Lower lobe of right lung (tissue), 2 donors: Measurements from ENCODE around the gene HACL1. TPM values are rescaled to one million over a fixed set of nuclear protein-coding genes. Genes with fewer than 3 reads are reported as not detected.
A peak's percentile ranks its signal among the peaks of the same experiment; 100 is the strongest.

Source experiments
- ATAC-seq, 2 donors: fragments of 200-7000 bp; cut with Tn5 transposase; one replicate each; pipeline ENCODE4 v1.9.1; 2020 to 2022; ENCODE audit warnings: mild to moderate bottlenecking in 2 of 2, moderate library complexity in 2 of 2
- DNase-seq: peaks from one replicate; pipeline ENCODE4 v3.0.0-alpha.2; 2020
- H3K27ac ChIP-seq: fragments of 200-600 bp; one replicate; pipeline ENCODE4 v1.8.0; 2022
- H3K27me3 ChIP-seq: fragments of 200-600 bp; one replicate; pipeline ENCODE4 v1.8.0; 2022; ENCODE audit warnings: low read depth
- H3K36me3 ChIP-seq: fragments of 200-600 bp; one replicate; pipeline ENCODE4 v1.8.0; 2022; ENCODE audit warnings: mild to moderate bottlenecking
- H3K4me1 ChIP-seq: fragments of 200-600 bp; one replicate; pipeline ENCODE4 v1.8.0; 2022
- H3K4me3 ChIP-seq: fragments of 200-600 bp; one replicate; pipeline ENCODE4 v1.8.0; 2022; ENCODE audit warnings: mild to moderate bottlenecking
- H3K9me3 ChIP-seq: fragments of 200-600 bp; one replicate; pipeline ENCODE4 v1.8.0; 2022
- intact Hi-C: fragments of 100-400 bp; cut with DNase I; formaldehyde crosslinking; loops from one replicate; pipeline ENCODE4 v1.11.0; 2022
- total RNA-seq: library from RNA; stranded (reverse); fragmentation: NEBNext Ultra II Directional; extraction: Animal tissue kit (Norgen Biotek cat#: 25700); gene quantifications from one replicate; pipeline ENCODE4 v1.2.1, GENCODE V29; 2021
- TF ChIP-seq, protein P1 (sequence below): fragments of 200-600 bp; IDR thresholded peaks from one replicate; pipeline ENCODE4 v1.8.0; 2022; ENCODE audit warnings: antibody characterized with exemption, mild to moderate bottlenecking
- donor health status: DM: no; HTN: yes; CAD: no; lungs with severe emphysema.

HACL1 gene
- total RNA-seq, 1 donor from 2014 or later, result 21.2 TPM

- H3K36me3 ChIP-seq, result no peaks in the 10 kb centered on the region
- no peak overlapping the region for H3K27ac ChIP-seq
- H3K4me1 ChIP-seq, result peaks cover 28% of the 10 kb centered on the region
- intact Hi-C loops, result no loop called here
- no peak overlapping the region for H3K4me3 ChIP-seq
- no peaks in the 10 kb centered on the region for H3K9me3 ChIP-seq
- TF ChIP-seq, protein P1, sequence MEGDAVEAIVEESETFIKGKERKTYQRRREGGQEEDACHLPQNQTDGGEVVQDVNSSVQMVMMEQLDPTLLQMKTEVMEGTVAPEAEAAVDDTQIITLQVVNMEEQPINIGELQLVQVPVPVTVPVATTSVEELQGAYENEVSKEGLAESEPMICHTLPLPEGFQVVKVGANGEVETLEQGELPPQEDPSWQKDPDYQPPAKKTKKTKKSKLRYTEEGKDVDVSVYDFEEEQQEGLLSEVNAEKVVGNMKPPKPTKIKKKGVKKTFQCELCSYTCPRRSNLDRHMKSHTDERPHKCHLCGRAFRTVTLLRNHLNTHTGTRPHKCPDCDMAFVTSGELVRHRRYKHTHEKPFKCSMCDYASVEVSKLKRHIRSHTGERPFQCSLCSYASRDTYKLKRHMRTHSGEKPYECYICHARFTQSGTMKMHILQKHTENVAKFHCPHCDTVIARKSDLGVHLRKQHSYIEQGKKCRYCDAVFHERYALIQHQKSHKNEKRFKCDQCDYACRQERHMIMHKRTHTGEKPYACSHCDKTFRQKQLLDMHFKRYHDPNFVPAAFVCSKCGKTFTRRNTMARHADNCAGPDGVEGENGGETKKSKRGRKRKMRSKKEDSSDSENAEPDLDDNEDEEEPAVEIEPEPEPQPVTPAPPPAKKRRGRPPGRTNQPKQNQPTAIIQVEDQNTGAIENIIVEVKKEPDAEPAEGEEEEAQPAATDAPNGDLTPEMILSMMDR, result no peak
- no peak for ATAC-seq
- no peak for DNase-seq
- H3K27me3 ChIP-seq, result no peaks in the 10 kb centered on the region
These were observed 30.8 kb upstream of the HACL1 start for GRCh38 chr3:15632212-15632580.

DNA sequence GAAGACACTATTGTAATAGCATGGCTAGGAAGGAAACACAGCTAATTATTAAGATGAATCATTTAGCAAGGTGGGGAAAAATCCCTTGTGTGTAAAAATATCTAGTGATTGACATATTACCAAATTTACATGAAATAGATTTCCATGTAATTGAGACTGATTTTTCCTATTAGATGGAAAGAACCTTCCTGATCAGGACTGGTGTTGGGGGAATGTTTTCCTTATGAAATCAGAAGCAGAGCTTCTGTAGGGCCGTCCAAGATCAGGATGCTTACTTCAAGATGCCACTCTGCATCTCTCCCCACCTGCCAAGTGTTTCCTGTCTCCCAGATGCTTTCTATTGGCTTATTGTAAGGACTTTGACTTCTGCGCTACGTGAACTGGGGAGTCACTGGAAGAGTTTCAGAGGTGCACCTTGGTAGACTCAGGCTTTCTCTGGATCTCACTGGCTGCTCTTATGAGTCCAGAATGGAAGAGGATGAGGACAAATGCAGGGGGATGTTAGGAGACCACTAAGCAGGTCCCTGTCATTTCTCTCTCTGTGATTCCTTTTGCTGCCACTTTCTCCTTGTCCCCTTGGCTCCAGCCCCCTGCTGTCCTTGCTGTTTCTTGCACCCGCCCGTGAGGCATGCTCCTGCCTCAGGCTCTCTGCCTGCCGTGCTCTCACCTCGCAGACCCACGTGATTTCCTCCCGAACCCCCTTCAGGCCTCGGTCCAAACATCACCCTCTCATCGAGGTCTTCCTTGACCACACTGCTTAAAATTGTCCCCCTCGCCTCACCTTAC, 30.2 kb upstream of the HACL1 start:
- no peak for DNase-seq
- H3K4me1 ChIP-seq, result peaks cover 23% of the 10 kb centered on the region
- no peak overlapping the region for H3K4me3 ChIP-seq
- no peaks in the 10 kb centered on the region for H3K36me3 ChIP-seq
- no peak for ATAC-seq
- no peak overlapping the region for H3K27ac ChIP-seq
- H3K27me3 ChIP-seq, result no peaks in the 10 kb centered on the region
- H3K9me3 ChIP-seq, result no peaks in the 10 kb centered on the region
- intact Hi-C loops, result no loop called here
- TF ChIP-seq, protein P1, result no peak

DNA sequence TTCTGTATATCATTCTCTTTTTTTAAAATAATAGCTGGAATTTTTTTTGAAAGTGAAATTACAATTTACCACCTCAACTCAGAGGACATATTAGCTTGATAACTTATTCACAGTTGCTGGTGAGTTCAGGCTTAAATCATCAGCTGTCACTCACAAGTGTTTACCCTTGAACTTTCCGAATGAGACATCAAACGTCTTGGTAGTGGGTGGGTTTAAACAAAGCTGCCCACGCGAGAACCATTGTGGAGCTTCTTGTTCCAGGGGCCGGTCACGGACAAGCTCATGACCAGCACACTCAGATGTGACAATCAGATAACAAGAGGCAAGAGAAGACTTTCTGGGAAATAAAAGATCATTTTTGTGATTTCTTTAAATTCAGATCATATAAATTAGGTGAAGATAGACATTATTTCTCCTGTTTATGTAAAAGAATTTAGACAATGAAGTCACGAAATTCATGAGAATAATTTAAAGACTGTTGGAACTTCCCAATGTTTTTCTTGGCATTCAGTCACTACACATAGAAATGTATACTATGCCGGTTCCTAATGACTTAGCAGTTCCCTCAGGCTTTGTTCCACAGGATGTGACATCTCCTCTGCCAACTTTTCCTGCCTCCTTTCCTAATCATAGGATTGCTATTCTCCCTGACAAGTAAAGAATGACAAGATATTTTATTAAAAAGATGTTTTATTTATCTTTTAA, 29.4 kb upstream of the HACL1 start:
- ATAC-seq, result peak in 1 of 2 donors; percentile 62
- H3K9me3 ChIP-seq, result no peaks in the 10 kb centered on the region
- TF ChIP-seq, protein P1, result no peak
- H3K4me1 ChIP-seq, result peaks cover 23% of the 10 kb centered on the region
- no peak overlapping the region for H3K27ac ChIP-seq
- H3K36me3 ChIP-seq, result no peaks in the 10 kb centered on the region
- no peak for DNase-seq
- intact Hi-C loops, result no loop called here
- H3K27me3 ChIP-seq, result no peaks in the 10 kb centered on the region
- H3K4me3 ChIP-seq, result peak overlapping the region; percentile 32

DNA sequence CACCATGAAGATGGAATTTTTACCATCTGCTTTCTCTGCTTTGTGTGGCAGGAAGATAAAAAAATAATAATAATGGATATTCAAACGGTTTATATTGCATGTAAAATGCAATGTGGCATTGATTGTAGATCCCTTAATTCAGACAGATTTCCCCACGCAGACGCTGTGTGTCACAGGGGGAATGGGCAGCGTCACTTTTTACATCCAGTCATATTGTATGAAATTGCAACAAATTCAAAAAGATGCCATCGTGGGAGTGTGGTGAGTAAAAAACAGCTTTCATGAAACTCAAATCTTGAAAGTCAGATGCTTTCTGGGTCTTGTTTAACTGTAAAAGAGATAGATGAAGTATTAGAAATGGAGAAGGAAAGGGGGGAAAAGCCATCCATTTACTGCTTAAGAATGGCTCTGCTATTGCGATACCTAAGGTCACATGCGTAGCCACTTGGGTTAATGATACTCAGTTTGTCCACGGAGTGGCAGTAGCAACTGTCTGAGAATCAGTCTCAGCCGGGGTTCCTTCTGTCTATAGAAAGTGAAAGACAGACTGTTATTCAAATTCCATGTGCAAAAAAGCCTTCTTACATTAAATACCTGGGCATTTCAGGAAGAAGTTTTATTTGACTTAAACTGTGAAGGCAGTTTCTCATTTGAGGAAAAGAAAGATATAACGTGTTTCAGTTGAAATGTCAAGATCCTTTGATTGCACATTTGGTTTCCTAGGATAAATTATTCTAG, 28.7 kb upstream of the HACL1 start:
- Histone ChIP-seq H3K4me3 (peak overlapping the region; percentile 32), H3K36me3 (no peaks in the 10 kb centered on the region), H3K4me1 (peaks cover 23% of the 10 kb centered on the region), H3K27me3 (no peaks in the 10 kb centered on the region), H3K9me3 (no peaks in the 10 kb centered on the region), H3K27ac (no peak overlapping the region)
- TF ChIP-seq, protein P1, result peak; percentile 74
- ATAC-seq (peak; percentile 94 to 96), DNase-seq (no peak)
- intact Hi-C loops, result loop anchor here (10.0 kb wide), 1 partner anchor 175 kb away; no protein-coding TSS in a partner anchor

DNA sequence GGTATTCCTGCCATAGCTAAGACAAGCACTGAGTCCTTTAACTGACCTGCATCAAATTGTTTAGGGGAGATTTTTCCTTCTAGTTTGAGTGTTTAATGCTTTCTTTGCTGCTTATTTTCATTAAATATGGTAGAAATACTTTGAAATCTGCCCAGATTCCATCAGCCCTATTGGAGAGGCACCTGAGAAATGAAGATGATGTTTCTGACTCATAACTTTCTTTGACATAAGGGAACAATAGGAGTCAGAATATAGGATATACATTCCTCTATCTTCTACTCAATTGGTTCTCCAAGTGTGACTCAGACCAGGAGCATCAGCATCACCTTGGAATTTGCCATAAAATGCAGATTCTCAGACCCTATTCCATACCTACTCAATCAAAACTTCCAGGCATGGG, 27.6 kb upstream of the HACL1 start:
- Histone ChIP-seq H3K27ac (no peak overlapping the region), H3K4me1 (peaks cover 16% of the 10 kb centered on the region), H3K9me3 (no peaks in the 10 kb centered on the region), H3K36me3 (no peaks in the 10 kb centered on the region), H3K27me3 (no peaks in the 10 kb centered on the region), H3K4me3 (no peak overlapping the region)
- intact Hi-C loops, result loop anchor here (10.0 kb wide), 1 partner anchor 176 kb away; no protein-coding TSS in a partner anchor
- DNase-seq, result no peak
- TF ChIP-seq, protein P1, result no peak
- no peak for ATAC-seq
